Kidney (tissue), 14 donors: Measurements from ENCODE around the gene CAVIN4. TPM values are rescaled to one million over a fixed set of nuclear protein-coding genes. Genes with fewer than 3 reads are reported as not detected.

Experiments used
- DNase-seq, 5 donors: peaks; one replicate each; pipeline ENCODE4 v3.0.0-alpha.2; 2013 to 2020
- FAIRE-seq: peaks from 2 replicates; lab custom pipeline; 2012; peaks lifted over from hg19 to GRCh38; lab: Jason Lieb, UNC
- H3K27ac ChIP-seq, 2 donors: one replicate each; pipeline ENCODE4 v1.7.0; 2013; ENCODE audit warnings: low read depth in 2 of 2, low read length in 2 of 2, inconsistent platforms in 1 of 2
- H3K27me3 ChIP-seq: one replicate; pipeline ENCODE4 v1.7.1; 2013; ENCODE audit warnings: low read length, inconsistent platforms; ENCODE audit not compliant: control insufficient read depth, insufficient read depth
- H3K36me3 ChIP-seq, 3 donors: one replicate each; pipeline versions ENCODE4 v1.7.0 to v1.7.1; 2013; ENCODE audit warnings: low read length in 3 of 3, control low read depth in 1 of 3, inconsistent platforms in 1 of 3; ENCODE audit not compliant: insufficient read depth in 3 of 3, control insufficient read depth in 2 of 3
- H3K4me1 ChIP-seq, 3 donors: one replicate each; pipeline versions ENCODE4 v1.7.0 to v1.7.1; 2013; ENCODE audit warnings: low read length in 3 of 3, inconsistent platforms in 1 of 3, low read depth in 1 of 3; ENCODE audit not compliant: control insufficient read depth in 2 of 3, insufficient read depth in 2 of 3
- H3K4me3 ChIP-seq, 3 donors: one replicate each; pipeline versions ENCODE4 v1.7.0 to v1.8.1; 2013; ENCODE audit warnings: low read length in 3 of 3, control low read depth in 1 of 3, inconsistent platforms in 1 of 3
- H3K9ac ChIP-seq, 3 donors: one replicate each; pipeline versions ENCODE4 v1.7.0 to v1.7.1; 2013; ENCODE audit warnings: low read length in 3 of 3, control low read depth in 1 of 3, inconsistent platforms in 1 of 3
- H3K9me3 ChIP-seq, 3 donors: one replicate each; pipeline versions ENCODE4 v1.7.0 to v1.7.1; 2013; ENCODE audit warnings: low read length in 3 of 3, control low read depth in 1 of 3, inconsistent platforms in 1 of 3; ENCODE audit not compliant: control insufficient read depth in 2 of 3, insufficient read depth in 1 of 3
- CTCF ChIP-seq: IDR thresholded peaks from 3 replicates; pipeline ENCODE4 v1.5.1; 2012; ENCODE audit warnings: mild to moderate bottlenecking, moderate library complexity, borderline replicate concordance; ENCODE audit not compliant: insufficient read depth; ENCODE audit errors: extremely low read depth
- intact Hi-C: fragments of 100-400 bp; cut with DNase I; formaldehyde crosslinking; loops from one replicate; pipeline ENCODE4 v1.11.1; 2022
- polyA plus RNA-seq: library from polyadenylated mRNA; stranded (reverse); fragments of 350-450 nt; fragmentation: Illumina TruSeq; extraction: RNeasy Lipid Tissue Mini Kit (QIAGEN cat#74804); gene quantifications from one replicate; pipeline ENCODE4 v1.2.3, GENCODE V29; 2014; ENCODE audit warnings: low read depth, low replicate concordance; ENCODE audit not compliant: insufficient read depth
- total RNA-seq: library from RNA; stranded (reverse); fragmentation: NEBNext Ultra II Directional; extraction: Animal tissue kit (Norgen Biotek cat#: 25700); gene quantifications from one replicate; pipeline ENCODE4 v1.2.1, GENCODE V29; 2021
- donor health status: control.
- donor health status: control.
- donor health status: control.
- donor health status: control.
- donor health status: control.
- donor health status: DM: yes; HTN: yes; CAD: no.
- donor health status: Normal renal cell carcinoma (clear cell type).

CAVIN4 gene
- total and polyA plus RNA-seq, 2 donors from 2014 or later = 0.13 to 0.24 TPM

DNA sequence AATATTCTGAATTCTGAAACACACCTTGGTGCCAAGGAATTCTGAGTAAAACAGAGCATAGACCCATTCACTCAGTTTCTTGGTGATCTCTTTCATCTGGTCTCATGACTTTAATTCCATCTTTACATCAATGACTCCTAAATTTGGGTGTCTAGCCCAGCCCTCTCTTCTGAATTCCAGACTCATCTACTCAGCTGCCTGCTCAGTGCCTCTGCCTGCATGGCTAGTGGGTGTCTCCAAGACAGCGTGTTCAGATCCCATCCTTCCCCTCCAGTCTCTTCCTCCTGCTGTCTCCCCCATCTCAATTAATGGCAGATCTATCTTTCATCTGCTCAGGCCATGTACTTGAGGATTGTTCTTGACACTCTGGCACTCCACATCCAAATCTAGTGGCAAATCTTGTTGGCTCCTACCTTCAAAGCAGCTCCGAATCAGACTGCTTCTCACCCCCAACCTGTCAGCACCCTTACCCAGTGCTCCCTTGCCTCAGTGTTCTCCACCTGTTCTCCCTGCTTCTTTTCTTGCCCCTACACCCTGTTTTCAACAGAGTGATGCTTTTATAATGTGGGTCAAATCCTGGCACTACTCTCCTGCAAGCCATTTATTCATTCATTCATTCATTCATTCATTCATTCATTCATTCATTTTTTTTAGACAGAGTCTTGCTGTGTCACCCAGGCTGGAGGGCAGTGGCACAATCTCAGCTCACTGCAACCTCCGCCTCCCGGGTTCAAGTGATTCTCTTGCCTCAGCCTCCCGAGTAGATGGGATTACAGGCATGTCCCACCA, 5.3 kb downstream of the CAVIN4 start:
- TF ChIP-seq CTCF = no peak
- intact Hi-C loops = no loop called here
- H3K9me3 ChIP-seq = no peaks in the 10 kb centered on the region
- no peak overlapping the region for H3K4me3 ChIP-seq
- H3K9ac ChIP-seq = no peak overlapping the region
- FAIRE-seq (no peak), DNase-seq (no peak)
- no peaks in the 10 kb centered on the region for H3K36me3 ChIP-seq
- no peaks in the 10 kb centered on the region for H3K27me3 ChIP-seq
- H3K4me1 ChIP-seq = no peaks in the 10 kb centered on the region
- no peak overlapping the region for H3K27ac ChIP-seq

DNA sequence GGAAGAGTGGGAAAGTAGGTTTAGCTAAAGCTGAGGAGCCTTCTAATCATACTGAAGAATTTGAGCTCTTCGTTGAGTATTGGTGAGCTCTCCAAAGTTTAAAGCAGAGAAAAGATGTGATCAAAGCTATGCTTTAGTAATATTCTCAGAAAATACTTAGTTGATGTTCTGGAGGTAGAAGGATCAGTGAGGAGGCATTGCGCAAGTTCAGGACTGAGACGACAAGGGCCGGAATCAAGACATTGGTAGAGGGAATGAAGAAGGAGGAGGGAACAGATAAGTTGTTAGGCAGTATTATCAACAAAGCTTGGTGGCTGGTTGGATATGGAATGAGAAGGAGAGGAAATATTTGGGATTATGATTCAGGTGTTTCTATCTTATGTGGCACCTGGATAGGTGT, 7.1 kb downstream of the CAVIN4 start:
- intact Hi-C loops = no loop called here
- Histone ChIP-seq H3K9me3 (no peaks in the 10 kb centered on the region), H3K4me1 (no peaks in the 10 kb centered on the region), H3K4me3 (no peak overlapping the region), H3K27me3 (no peaks in the 10 kb centered on the region), H3K36me3 (no peaks in the 10 kb centered on the region), H3K27ac (no peak overlapping the region), H3K9ac (no peak overlapping the region)
- TF ChIP-seq CTCF = no peak
- no peak for FAIRE-seq
- no peak for DNase-seq

GRCh38 chr9:100586093-100586492, 8.2 kb downstream of the CAVIN4 start:
- H3K27ac ChIP-seq = no peak overlapping the region
- H3K9ac ChIP-seq = no peak overlapping the region
- no peaks in the 10 kb centered on the region for H3K4me1 ChIP-seq
- H3K36me3 ChIP-seq = no peaks in the 10 kb centered on the region
- DNase-seq (no peak), FAIRE-seq (no peak)
- no peaks in the 10 kb centered on the region for H3K27me3 ChIP-seq
- no peak overlapping the region for H3K4me3 ChIP-seq
- intact Hi-C loops = no loop called here
- no peaks in the 10 kb centered on the region for H3K9me3 ChIP-seq
- TF ChIP-seq CTCF = no peak
